Left ventricle myocardium superior (tissue), 1 donor: ENCODE data around the gene C17orf100. TPM values are rescaled to one million over a fixed set of nuclear protein-coding genes. Genes with fewer than 3 reads are reported as not detected.
"Not testable (repeated sequence)": the region's sequence is repeated elsewhere in the genome, so short reads cannot be mapped to it uniquely, and the experiment has no call there.

Experiments
- ATAC-seq: fragments of 200-7000 bp; cut with Tn5 transposase; one replicate; pipeline ENCODE4 v1.9.1; 2020; ENCODE audit warnings: mild to moderate bottlenecking, moderate library complexity
- DNase-seq: peaks from one replicate; pipeline ENCODE4 v3.0.0-alpha.2; 2020
- intact Hi-C: fragments of 100-400 bp; cut with micrococcal nuclease; formaldehyde crosslinking; loops from one replicate; pipeline ENCODE4 v1.11.0; 2022
- total RNA-seq: library from RNA; stranded (reverse); fragmentation: NEBNext Ultra II Directional; extraction: Animal tissue kit (Norgen Biotek cat#: 25700); gene quantifications from one replicate; pipeline ENCODE4 v1.2.1, GENCODE V29; 2021
- donor health status: DM: no; HTN: yes; CAD: no; lungs with severe emphysema.

The C17orf100 gene
- total RNA-seq, 1 donor from 2014 or later: 0.47 TPM

- intact Hi-C loops: no loop called here
- peak; percentile 53 for DNase-seq
- peak; percentile 49 for ATAC-seq
These were observed 11.7 kb upstream of the C17orf100 start for GRCh38 chr17:6639586-6640535.

DNA sequence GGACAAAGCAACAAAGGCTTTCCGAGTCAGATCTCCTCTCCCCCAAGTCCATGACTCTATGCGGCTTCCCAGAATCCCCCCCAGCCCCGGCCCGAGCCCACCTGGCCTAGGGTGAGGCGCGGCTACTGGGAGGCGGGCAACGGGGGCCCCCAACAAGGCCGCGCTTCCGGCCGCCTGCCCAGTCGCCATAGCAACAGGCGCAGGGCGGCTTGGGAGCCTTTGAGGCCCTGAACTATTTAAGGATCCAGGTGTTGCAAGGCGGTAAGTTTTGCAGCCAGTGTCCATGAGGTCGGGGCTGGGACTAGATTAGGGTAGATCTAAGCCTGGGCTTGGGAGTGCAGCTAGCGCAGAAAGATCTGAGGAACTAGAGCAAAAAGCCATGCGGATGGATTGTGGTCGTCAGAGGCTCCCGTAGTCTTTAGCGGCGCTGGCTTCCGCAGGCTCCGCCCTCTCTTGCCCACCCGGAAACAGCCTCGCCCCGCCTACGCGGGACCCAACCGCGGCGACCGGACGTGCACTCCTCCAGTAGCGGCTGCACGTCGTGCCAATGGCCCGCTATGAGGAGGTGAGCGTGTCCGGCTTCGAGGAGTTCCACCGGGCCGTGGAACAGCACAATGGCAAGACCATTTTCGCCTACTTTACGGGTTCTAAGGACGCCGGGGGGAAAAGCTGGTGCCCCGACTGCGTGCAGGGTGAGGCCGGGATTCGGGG is 10.9 kb upstream of the C17orf100 start, which contains the start of the genes KIAA0753 and TXNDC17:
TSS of gene KIAA0753 (minus strand) at position 176 of the 711 bp plus-strand sequence. CDS start 5,608 bp downstream, outside the sequence.
TSS of gene TXNDC17 (plus strand) at position 525 of the 711 bp plus-strand sequence. CDS start at position 548, 23 bp downstream.
- intact Hi-C loops: no loop called here
- peak; percentile 98 for ATAC-seq
- peak; percentile 96 for DNase-seq

DNA sequence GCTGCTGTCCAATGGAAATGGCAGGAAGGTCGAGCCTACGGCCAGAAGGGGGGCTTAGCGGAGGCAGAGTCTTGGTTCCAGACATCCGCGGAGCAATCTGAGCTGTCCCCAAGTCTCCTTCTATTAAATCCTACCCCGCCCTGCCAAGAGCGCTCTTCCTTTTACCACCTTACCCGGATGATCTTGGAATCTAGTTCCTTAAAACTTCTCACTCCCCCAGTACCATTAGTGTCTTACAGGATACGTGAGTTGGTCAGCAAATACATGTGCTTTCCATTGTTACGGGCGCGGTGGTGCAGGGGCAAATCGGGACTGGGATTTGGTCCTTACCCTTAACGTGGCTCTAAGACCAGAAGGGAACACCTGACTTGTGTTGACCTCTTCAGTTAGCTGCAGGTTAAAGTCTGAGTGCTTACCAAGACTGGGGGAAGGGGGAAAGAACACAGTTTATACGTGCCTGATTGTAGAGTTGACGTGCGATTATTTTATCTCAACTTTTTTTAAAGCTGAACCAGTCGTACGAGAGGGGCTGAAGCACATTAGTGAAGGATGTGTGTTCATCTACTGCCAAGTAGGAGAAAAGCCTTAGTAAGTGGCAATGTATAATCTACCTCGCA is 10.2 kb upstream of the C17orf100 start:
- intact Hi-C loops: no loop called here
- ATAC-seq: peak; percentile 7
- no peak for DNase-seq

GRCh38 chr17:6642592-6642991 is 9.0 kb upstream of the C17orf100 start:
- ATAC-seq (no peak), DNase-seq (no peak)
- intact Hi-C loops: no loop called here

DNA sequence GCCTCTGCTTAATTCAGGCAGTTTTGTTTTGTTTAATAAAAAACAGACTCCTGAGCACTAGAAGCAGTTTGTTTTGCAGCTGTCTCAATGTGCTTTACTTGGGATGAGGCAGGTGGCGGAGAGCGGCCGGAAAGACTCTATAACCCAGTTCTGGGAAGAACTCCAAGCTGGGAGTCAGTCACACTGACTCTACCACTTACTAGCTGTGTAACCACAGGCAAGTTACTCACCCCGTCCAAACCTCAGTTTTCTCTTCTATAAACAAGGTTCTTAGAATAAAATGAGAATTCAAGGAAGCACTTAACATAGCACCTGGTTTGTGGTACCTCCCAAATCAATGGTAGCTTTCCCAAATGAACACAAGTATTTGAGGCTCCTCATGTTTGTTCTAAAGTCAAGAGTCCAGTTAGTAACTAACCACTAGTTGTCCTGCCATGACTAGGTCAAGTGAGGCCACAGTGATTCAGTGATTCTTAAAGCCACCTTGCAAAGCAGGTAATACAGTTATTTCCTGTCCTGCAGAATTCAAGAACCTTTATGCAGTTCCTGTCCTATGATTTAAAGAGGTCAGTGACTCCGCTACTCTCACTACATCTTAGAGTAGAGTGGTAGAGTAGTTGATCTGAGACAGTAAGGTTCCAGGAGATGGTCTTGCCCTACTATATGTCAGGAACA is 8.0 kb upstream of the C17orf100 start:
- no peak for ATAC-seq
- intact Hi-C loops: no loop called here
- DNase-seq: no peak

- no peak for ATAC-seq
- DNase-seq: no peak
- intact Hi-C loops: no loop called here
These were observed 3.4 kb upstream of the C17orf100 start for GRCh38 chr17:6648181-6648580.

GRCh38 chr17:6651919-6652452 is 424 bp downstream of the C17orf100 start:
- ATAC-seq (no peak), DNase-seq (no peak)
- intact Hi-C loops: no loop called here

GRCh38 chr17:6654841-6655731 is 3.5 kb downstream of the C17orf100 start:
- intact Hi-C loops: no loop called here
- DNase-seq (peak; percentile 43), ATAC-seq (no peak)

- ATAC-seq, DNase-seq, intact Hi-C loops: not testable (repeated sequence)
These were observed 4.3 kb downstream of the C17orf100 start for GRCh38 chr17:6655732-6656361.

- ATAC-seq, DNase-seq, intact Hi-C loops: not testable (repeated sequence)
These were observed 5.5 kb downstream of the C17orf100 start for GRCh38 chr17:6656797-6657632.

DNA sequence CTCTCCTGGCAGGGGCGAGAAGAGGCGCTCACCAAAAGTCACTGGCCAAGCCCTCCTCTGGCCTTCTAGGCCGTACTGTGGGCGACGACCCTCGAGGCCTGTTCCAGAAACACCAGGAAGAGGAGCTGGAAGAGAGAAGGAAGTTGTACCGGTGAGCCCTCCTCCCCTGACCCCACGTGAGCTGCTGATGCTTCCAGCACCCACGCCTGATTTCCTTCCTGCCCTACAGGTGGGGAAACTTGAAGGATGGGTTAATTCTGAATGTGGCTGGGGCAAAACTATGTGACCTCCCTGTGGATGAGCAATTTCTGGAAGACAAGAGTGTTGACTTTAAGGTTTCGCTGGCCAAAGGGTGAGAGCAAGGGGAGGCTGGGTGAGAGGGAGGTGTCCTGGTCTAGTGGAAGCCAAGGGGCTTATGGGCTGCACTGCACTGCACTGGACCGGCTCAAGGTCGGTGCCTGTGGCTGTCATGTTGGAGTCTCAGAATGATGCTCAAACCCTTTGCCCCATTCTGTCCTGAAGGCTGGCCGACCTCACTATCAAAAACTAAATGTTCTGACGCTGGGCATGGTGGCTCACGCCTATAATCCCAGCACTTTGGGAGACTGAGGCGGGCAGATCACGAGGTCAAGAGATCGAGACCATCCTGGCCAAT is 6.2 kb downstream of the C17orf100 start:
- no peak for ATAC-seq
- no peak for DNase-seq
- intact Hi-C loops: no loop called here

GRCh38 chr17:6658411-6658810 is 6.8 kb downstream of the C17orf100 start:
- intact Hi-C loops, DNase-seq, ATAC-seq: not testable (repeated sequence)

- peak; percentile 13 for ATAC-seq
- intact Hi-C loops: no loop called here
- DNase-seq: no peak
These were observed 8.5 kb downstream of the C17orf100 start for GRCh38 chr17:6660101-6660500.

GRCh38 chr17:6660805-6661463 is 9.4 kb downstream of the C17orf100 start:
- ATAC-seq: peak; percentile 42
- intact Hi-C loops: no loop called here
- no peak for DNase-seq

- no peak for ATAC-seq
- intact Hi-C loops: no loop called here
These were observed 9.9 kb downstream of the C17orf100 start for GRCh38 chr17:6661464-6661848.

More at GRCh38 chr17:6661464-6661848, 9.9 kb downstream of the C17orf100 start:
- DNase-seq: no peak
